ENCODE results near the gene LDAH. TPM values are rescaled to one million over a fixed set of nuclear protein-coding genes. Genes with fewer than 3 reads are reported as not detected.
A peak's percentile ranks its signal among the peaks of the same experiment; 100 is the strongest.
"Not testable (repeated sequence)": the region's sequence is repeated elsewhere in the genome, so short reads cannot be mapped to it uniquely, and the experiment has no call there.

LDAH gene
- total RNA-seq, 1 experiment from 2014 or later, result 17.2 TPM

DNA sequence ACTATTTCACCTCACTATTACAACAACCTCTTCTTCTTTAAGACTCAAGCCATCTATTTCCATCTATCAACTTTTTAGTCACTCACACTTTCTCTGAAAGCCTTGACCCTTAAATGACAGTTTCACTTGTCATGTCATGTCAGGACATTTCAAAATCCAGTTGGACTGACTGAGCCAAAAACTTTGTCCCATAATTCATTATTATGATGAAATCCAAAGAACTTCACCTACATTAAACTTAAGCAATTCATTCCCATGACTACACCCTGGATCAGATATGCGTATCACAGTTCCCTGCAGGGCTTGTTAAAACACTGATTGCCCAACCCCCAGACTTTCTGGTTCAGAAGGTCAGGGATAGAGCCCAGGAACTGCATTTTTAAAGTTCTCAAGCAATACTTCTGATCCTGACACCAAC, 26.5 kb downstream of the LDAH start:
- intact Hi-C loops (cut with micrococcal nuclease; ENCODE audit: unreplicated experiment), result no loop called here
- H3K4me1 ChIP-seq (ENCODE audit: control insufficient read depth, insufficient read depth, low read length), result no peaks in the 10 kb centered on the region
- DNase-seq (ENCODE audit: low read depth, low spot score), result no peak
- in situ Hi-C loops (cut with HindIII; ENCODE audit: low pct_unique_long_range_greater_than_20kb, low sequenced_read_pairs), result no loop called here
- BruUV-seq (replicated peaks), result no TSS peak
- no peak overlapping the region for H3K27ac ChIP-seq (ENCODE audit: low read length)
- CTCF ChIA-PET, result no interaction called here
- no peak overlapping the region for H3K4me3 ChIP-seq (ENCODE audit: low read depth in 2 of 2, low read length in 2 of 2)
- no peaks in the 10 kb centered on the region for H3K36me3 ChIP-seq (ENCODE audit: control insufficient read depth, insufficient read depth, low read length)
- POLR2A ChIA-PET, result no interaction called here
- H3K27me3 ChIP-seq (ENCODE audit: control insufficient read depth, insufficient read depth, low read length), result no peaks in the 10 kb centered on the region
- no peak for ATAC-seq
- H3K9me3 ChIP-seq (ENCODE audit: control insufficient read depth, insufficient read depth, low read depth, low read length), result no peaks in the 10 kb centered on the region
- TF ChIP-seq POLR2AphosphoS5 (IDR thresholded peaks at IDR 0.05; ENCODE audit: low read depth, low read length) (no peak), SIN3A (IDR thresholded peaks at IDR 0.05; ENCODE audit: borderline replicate concordance, insufficient read depth, low read depth, low read length) (no peak), TCF7L2 (IDR thresholded peaks at IDR 0.05; ENCODE audit: low read depth, low read length) (no peak)
- TF ChIP-seq, protein P1, sequence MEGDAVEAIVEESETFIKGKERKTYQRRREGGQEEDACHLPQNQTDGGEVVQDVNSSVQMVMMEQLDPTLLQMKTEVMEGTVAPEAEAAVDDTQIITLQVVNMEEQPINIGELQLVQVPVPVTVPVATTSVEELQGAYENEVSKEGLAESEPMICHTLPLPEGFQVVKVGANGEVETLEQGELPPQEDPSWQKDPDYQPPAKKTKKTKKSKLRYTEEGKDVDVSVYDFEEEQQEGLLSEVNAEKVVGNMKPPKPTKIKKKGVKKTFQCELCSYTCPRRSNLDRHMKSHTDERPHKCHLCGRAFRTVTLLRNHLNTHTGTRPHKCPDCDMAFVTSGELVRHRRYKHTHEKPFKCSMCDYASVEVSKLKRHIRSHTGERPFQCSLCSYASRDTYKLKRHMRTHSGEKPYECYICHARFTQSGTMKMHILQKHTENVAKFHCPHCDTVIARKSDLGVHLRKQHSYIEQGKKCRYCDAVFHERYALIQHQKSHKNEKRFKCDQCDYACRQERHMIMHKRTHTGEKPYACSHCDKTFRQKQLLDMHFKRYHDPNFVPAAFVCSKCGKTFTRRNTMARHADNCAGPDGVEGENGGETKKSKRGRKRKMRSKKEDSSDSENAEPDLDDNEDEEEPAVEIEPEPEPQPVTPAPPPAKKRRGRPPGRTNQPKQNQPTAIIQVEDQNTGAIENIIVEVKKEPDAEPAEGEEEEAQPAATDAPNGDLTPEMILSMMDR (IDR thresholded peaks at IDR 0.05), result no peak
- TF ChIP-seq, protein P2, sequence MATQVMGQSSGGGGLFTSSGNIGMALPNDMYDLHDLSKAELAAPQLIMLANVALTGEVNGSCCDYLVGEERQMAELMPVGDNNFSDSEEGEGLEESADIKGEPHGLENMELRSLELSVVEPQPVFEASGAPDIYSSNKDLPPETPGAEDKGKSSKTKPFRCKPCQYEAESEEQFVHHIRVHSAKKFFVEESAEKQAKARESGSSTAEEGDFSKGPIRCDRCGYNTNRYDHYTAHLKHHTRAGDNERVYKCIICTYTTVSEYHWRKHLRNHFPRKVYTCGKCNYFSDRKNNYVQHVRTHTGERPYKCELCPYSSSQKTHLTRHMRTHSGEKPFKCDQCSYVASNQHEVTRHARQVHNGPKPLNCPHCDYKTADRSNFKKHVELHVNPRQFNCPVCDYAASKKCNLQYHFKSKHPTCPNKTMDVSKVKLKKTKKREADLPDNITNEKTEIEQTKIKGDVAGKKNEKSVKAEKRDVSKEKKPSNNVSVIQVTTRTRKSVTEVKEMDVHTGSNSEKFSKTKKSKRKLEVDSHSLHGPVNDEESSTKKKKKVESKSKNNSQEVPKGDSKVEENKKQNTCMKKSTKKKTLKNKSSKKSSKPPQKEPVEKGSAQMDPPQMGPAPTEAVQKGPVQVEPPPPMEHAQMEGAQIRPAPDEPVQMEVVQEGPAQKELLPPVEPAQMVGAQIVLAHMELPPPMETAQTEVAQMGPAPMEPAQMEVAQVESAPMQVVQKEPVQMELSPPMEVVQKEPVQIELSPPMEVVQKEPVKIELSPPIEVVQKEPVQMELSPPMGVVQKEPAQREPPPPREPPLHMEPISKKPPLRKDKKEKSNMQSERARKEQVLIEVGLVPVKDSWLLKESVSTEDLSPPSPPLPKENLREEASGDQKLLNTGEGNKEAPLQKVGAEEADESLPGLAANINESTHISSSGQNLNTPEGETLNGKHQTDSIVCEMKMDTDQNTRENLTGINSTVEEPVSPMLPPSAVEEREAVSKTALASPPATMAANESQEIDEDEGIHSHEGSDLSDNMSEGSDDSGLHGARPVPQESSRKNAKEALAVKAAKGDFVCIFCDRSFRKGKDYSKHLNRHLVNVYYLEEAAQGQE (IDR thresholded peaks at IDR 0.05; ENCODE audit: insufficient read depth in 1 of 2, low read depth in 2 of 2, low read length in 1 of 2), result no peak

DNA sequence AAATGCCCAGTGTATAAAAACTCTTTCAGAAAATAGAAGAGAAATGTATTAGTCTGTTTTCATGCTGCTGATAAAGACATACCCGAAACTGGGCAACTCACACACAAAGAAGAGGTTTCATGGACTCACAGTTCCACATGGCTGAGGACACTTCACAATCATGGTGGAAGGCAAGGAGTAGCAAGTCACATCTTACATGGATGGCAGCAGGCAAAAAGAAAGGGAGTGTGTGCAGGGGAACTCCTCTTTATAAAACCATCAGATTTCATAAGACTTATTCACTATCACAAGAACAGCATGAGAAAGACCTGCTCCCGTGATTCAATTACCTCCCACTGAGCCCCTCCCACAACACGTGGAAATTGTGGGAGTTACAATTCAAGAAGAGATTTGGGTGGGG, 29.0 kb downstream of the LDAH start:
- in situ Hi-C loops (cut with HindIII; ENCODE audit: low pct_unique_long_range_greater_than_20kb, low sequenced_read_pairs); ATAC-seq: not testable (repeated sequence)

DNA sequence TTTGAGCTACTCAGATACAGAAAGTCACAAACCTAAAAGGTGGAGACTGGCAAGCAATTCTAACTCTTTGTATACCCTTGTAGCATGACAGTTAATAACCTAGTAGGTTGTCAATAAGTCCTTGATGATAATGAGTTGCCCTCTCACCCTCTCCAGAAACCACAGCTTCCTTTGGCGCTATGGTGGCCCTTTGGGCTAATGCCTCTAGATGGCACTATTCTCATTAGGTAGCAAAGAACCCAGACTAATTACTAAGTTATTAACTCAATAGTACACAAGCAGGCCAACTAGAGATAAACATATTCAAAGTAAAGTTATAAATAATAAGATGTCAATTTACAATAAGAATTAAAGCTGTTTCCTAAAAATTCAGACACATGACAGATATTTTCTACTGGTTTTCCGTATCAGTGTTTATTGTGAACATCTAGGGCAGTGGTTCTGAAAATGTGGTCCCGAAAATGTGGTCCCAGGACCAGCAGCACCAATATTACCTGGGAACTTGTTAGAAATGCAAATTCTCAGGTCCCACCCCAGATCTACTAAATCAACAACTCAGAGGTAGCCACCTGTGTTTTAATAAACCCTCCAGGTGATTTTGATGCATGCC, 41.1 kb downstream of the LDAH start:
- intact Hi-C loops (cut with micrococcal nuclease; ENCODE audit: unreplicated experiment) (loop anchor here (1.0 to 10.0 kb wide), 2 partner anchors 182 to 243 kb away; no protein-coding TSS in a partner anchor), in situ Hi-C loops (cut with HindIII; ENCODE audit: low pct_unique_long_range_greater_than_20kb, low sequenced_read_pairs) (no loop called here)
- ChIA-PET CTCF (interaction anchor here (0.6 to 1.2 kb wide), 8 partner anchors 10 to 246 kb away, joined by 3 to 7 read pairs (median 4); no protein-coding TSS in a partner anchor), POLR2A (no interaction called here)
- no TSS peak for BruUV-seq (replicated peaks)
- H3K4me3 ChIP-seq (ENCODE audit: low read depth in 2 of 2, low read length in 2 of 2), result no peak overlapping the region
- peak; percentile 90 for ATAC-seq
- H3K36me3 ChIP-seq (ENCODE audit: control insufficient read depth, insufficient read depth, low read length), result no peaks in the 10 kb centered on the region
- no peak overlapping the region for H3K27ac ChIP-seq (ENCODE audit: low read length)
- DNase-seq (ENCODE audit: low read depth, low spot score), result peak; percentile 13
- no peaks in the 10 kb centered on the region for H3K9me3 ChIP-seq (ENCODE audit: control insufficient read depth, insufficient read depth, low read depth, low read length)
- no peaks in the 10 kb centered on the region for H3K4me1 ChIP-seq (ENCODE audit: control insufficient read depth, insufficient read depth, low read length)
- TF ChIP-seq, protein P1 (IDR thresholded peaks at IDR 0.05), result peak; percentile 80
- TF ChIP-seq, protein P2 (IDR thresholded peaks at IDR 0.05; ENCODE audit: insufficient read depth in 1 of 2, low read depth in 2 of 2, low read length in 1 of 2), result no peak
- TF ChIP-seq TCF7L2 (IDR thresholded peaks at IDR 0.05; ENCODE audit: low read depth, low read length), result no peak
- TF ChIP-seq POLR2AphosphoS5 (IDR thresholded peaks at IDR 0.05; ENCODE audit: low read depth, low read length), result no peak
- no peak for TF ChIP-seq SIN3A (IDR thresholded peaks at IDR 0.05; ENCODE audit: borderline replicate concordance, insufficient read depth, low read depth, low read length)
- H3K27me3 ChIP-seq (ENCODE audit: control insufficient read depth, insufficient read depth, low read length), result no peaks in the 10 kb centered on the region

More for the DNA sequence above, 29.0 kb downstream of the LDAH start:
- H3K4me1 ChIP-seq (ENCODE audit: control insufficient read depth, insufficient read depth, low read length); H3K4me3 ChIP-seq (ENCODE audit: low read depth in 2 of 2, low read length in 2 of 2); H3K9me3 ChIP-seq (ENCODE audit: control insufficient read depth, insufficient read depth, low read depth, low read length); H3K27me3 ChIP-seq (ENCODE audit: control insufficient read depth, insufficient read depth, low read length); DNase-seq (ENCODE audit: low read depth, low spot score); H3K27ac ChIP-seq (ENCODE audit: low read length); CTCF ChIA-PET; BruUV-seq (replicated peaks); H3K36me3 ChIP-seq (ENCODE audit: control insufficient read depth, insufficient read depth, low read length); POLR2A ChIA-PET; intact Hi-C loops (cut with micrococcal nuclease; ENCODE audit: unreplicated experiment): not testable (repeated sequence)

Data from Panc1 (cell line).